HEK293T (cell line): ENCODE measurements around the gene STAB1.
A peak's percentile ranks its signal among the peaks of the same experiment; 100 is the strongest.

Source experiments
- BHLHE40 ChIP-seq: fragments of 450-650 bp; IDR thresholded peaks from 2 replicates; pipeline ENCODE4 v1.6.1; 2016; ENCODE audit warnings: mild to moderate bottlenecking, moderate library complexity, borderline replicate concordance
- ELF4 ChIP-seq: fragments of 450-650 bp; IDR thresholded peaks from 2 replicates; pipeline ENCODE4 v1.6.1; 2017; ENCODE audit warnings: antibody characterized with exemption
- HDGF ChIP-seq: fragments of 450-650 bp; IDR thresholded peaks from 2 replicates; pipeline ENCODE4 v1.6.1; 2017; ENCODE audit warnings: antibody characterized with exemption, borderline replicate concordance
- NFRKB ChIP-seq: fragments of 450-650 bp; IDR thresholded peaks from 2 replicates; pipeline ENCODE4 v1.6.1; 2016; ENCODE audit warnings: mild to moderate bottlenecking, moderate library complexity

GRCh38 chr3:52536369-52537164, 41.4 kb downstream of the STAB1 start, which contains the start of gene UQCC5:
- TF ChIP-seq BHLHE40 (no peak), NFRKB (no peak), ELF4 (peak; percentile 89), HDGF (peak; percentile 94; the same call in 1 of the 2 replicates)
